ENCODE results near the gene PEX7. TPM values are rescaled to one million over a fixed set of nuclear protein-coding genes. Genes with fewer than 3 reads are reported as not detected.

PEX7 gene
- total RNA-seq, 1 donor from 2014 or later, result 20.0 TPM

DNA sequence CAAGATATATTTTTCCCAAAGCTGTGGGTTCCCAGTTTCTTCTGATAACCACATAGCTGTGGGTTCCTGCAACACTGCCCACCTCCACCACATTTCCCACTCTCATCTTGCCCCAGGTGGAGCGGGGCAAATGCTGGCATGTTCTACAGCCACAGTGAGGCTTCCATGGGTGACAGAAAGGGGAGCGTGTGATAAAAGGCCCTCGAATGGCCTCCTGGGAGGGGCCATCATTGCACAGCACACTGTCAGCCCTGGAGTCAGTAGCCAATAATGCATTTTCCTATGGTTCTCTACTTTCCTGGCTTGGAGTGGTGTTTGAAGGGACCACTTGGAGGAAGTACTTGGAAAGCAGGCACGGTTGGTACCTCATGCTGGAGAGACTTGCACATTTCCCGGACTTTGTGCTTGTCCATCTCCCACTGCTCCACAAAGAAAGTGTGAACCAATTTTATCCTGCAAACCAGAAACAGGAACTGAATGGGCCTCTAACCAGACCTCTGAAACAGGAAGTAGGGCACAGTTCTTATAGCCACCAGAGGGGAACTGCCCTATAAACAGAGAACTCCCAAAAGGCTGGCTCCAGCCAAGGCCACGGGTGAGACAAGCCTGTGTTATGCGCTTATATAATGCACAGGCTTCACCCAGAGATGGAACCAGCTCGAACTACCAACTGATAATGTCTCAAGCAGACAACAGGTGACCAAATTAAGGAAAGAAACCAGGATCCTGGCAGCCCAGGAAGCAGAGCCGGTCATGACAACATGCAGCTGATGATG is 38.7 kb upstream of the PEX7 start:
- TF ChIP-seq, protein P1, sequence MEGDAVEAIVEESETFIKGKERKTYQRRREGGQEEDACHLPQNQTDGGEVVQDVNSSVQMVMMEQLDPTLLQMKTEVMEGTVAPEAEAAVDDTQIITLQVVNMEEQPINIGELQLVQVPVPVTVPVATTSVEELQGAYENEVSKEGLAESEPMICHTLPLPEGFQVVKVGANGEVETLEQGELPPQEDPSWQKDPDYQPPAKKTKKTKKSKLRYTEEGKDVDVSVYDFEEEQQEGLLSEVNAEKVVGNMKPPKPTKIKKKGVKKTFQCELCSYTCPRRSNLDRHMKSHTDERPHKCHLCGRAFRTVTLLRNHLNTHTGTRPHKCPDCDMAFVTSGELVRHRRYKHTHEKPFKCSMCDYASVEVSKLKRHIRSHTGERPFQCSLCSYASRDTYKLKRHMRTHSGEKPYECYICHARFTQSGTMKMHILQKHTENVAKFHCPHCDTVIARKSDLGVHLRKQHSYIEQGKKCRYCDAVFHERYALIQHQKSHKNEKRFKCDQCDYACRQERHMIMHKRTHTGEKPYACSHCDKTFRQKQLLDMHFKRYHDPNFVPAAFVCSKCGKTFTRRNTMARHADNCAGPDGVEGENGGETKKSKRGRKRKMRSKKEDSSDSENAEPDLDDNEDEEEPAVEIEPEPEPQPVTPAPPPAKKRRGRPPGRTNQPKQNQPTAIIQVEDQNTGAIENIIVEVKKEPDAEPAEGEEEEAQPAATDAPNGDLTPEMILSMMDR (IDR thresholded peaks at IDR 0.05; ENCODE audit: insufficient read depth, low read length, severe bottlenecking), result no peak
- Histone ChIP-seq H3K27me3 (ENCODE audit: control insufficient read depth, insufficient read depth, low read length) (no peaks in the 10 kb centered on the region), H3K36me3 (ENCODE audit: control insufficient read depth, insufficient read depth, low read length) (no peaks in the 10 kb centered on the region), H3K4me3 (ENCODE audit: low read depth, low read length) (no peak overlapping the region)
- DNase-seq (ENCODE audit: low read depth) (no peak), FAIRE-seq (no peak)

DNA sequence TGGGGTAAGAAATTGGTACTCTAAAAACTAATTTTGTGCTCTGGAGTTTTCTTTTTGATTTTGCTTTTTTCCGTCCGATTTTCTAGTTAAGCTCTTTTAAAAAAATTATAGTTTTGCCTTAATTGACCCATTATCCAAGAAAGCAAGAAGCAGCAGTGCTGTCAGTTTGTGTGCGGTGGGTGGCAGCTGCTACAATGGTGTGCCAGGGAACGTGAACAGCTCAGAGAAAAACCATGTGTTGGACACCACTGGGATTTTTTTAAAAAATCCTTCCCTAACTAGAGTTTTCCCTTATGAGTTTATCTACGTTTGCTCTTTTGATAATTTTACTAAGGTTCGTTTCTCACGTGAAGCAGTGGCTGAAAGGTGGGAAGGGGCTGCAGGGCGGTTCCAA is 38.1 kb upstream of the PEX7 start:
- Histone ChIP-seq H3K27me3 (ENCODE audit: control insufficient read depth, insufficient read depth, low read length) (no peaks in the 10 kb centered on the region), H3K36me3 (ENCODE audit: control insufficient read depth, insufficient read depth, low read length) (no peaks in the 10 kb centered on the region), H3K4me3 (ENCODE audit: low read depth, low read length) (no peak overlapping the region)
- FAIRE-seq (no peak), DNase-seq (ENCODE audit: low read depth) (no peak)
- TF ChIP-seq, protein P1 (IDR thresholded peaks at IDR 0.05; ENCODE audit: insufficient read depth, low read length, severe bottlenecking), result no peak

DNA sequence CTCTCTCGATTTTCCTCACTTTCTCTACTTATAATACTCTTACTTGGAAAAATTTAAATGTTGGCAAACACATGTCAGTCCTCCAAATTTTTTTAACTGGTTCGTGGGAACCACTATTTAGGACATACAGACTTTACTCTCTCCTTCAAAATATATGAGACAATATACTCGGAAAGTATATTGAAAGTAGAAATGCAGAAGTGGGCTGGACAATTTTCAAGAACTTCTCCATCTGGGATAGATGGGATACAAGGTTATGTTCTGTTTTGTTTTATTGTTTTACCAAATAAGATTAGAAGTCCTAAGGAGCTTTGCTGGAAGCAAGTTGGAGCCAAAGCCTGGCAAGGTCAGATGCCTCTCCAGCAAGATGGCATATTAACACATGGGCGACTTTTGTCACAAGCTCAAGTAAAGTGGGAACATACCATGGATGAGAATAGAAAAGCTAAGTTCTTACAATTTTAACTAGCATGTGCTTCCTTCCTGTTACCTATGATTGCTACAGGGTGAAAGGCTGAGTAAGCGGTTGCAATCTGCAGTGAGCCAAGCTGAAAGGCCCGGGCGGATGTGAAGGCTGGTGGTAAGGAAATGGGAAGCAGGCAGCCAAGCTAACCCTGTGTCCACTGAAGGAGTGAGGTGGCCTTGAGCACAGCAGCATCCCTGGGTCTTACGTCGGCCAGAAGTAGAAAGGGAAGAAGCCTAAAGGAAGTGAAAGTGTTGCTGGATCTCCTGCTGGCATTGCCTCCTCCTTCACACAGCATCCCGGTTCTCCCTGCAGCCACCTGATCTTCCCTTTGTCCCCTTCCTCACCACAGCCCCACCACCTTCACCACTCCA is 37.3 kb upstream of the PEX7 start:
- Histone ChIP-seq H3K4me3 (ENCODE audit: low read depth, low read length) (no peak overlapping the region), H3K27me3 (ENCODE audit: control insufficient read depth, insufficient read depth, low read length) (no peaks in the 10 kb centered on the region), H3K36me3 (ENCODE audit: control insufficient read depth, insufficient read depth, low read length) (no peaks in the 10 kb centered on the region)
- TF ChIP-seq, protein P1 (IDR thresholded peaks at IDR 0.05; ENCODE audit: insufficient read depth, low read length, severe bottlenecking), result no peak
- FAIRE-seq, result no peak
- DNase-seq (ENCODE audit: low read depth), result peak; percentile 34

DNA sequence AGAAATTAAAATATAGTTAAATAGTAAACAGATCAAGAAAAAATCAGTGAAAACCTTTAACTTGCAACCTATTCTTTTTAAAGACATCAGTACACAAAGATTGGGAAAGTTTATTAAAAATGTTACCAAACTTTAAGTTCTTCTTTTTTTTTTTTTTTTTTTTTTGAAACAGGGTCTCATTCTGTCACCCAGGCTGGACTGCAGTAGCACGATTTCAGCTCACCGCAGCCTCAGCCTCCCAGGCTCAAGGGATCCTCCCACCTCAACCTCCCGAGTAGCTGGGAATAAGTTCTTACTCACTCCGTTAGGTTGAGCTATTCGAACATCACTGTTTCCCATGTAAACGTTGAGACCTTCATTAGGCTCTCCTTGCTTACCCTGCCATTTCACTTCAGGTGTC is 35.7 kb upstream of the PEX7 start:
- Histone ChIP-seq H3K36me3 (ENCODE audit: control insufficient read depth, insufficient read depth, low read length) (no peaks in the 10 kb centered on the region), H3K4me3 (ENCODE audit: low read depth, low read length) (no peak overlapping the region), H3K27me3 (ENCODE audit: control insufficient read depth, insufficient read depth, low read length) (no peaks in the 10 kb centered on the region)
- FAIRE-seq (no peak), DNase-seq (ENCODE audit: low read depth) (no peak)
- TF ChIP-seq, protein P1 (IDR thresholded peaks at IDR 0.05; ENCODE audit: insufficient read depth, low read length, severe bottlenecking), result no peak

DNA sequence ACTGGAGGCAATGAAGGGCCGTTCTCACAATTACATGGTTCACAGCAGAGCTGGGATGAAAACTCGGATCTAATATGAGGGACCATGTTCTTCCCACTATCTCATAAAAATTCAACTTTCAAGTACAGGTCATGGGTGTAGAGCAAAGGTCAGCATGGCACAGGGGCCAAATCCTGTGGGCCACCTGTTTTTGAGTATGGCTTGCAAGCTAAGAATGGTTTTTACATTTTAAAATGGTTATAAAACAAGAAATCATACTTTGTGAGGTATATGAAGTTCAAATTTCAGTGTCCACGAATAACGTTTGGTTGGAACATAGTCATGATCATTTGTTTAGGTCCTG is 34.7 kb upstream of the PEX7 start:
- FAIRE-seq (no peak), DNase-seq (ENCODE audit: low read depth) (no peak)
- TF ChIP-seq, protein P1 (IDR thresholded peaks at IDR 0.05; ENCODE audit: insufficient read depth, low read length, severe bottlenecking), result no peak
- H3K4me3 ChIP-seq (ENCODE audit: low read depth, low read length), result no peak overlapping the region
- H3K36me3 ChIP-seq (ENCODE audit: control insufficient read depth, insufficient read depth, low read length), result no peaks in the 10 kb centered on the region
- no peaks in the 10 kb centered on the region for H3K27me3 ChIP-seq (ENCODE audit: control insufficient read depth, insufficient read depth, low read length)

All from bronchial epithelial cell (primary cell).